Stimulated activated CD4-positive, alpha-beta T cell treated with anti-CD3 and anti-CD28 coated beads, Interleukin-15, amount 100 ng/mL, for 1 hour (primary cell): Measurements from ENCODE around the gene GNB2.
A peak's percentile ranks its signal among the peaks of the same experiment; 100 is the strongest.

Source experiments
- DNase-seq, 2 donors: peaks; one replicate each; pipeline ENCODE4 v3.0.0-alpha.2; 2020; ENCODE audit warnings: low read depth in 1 of 2, low spot score in 1 of 2

GNB2 gene

DNA sequence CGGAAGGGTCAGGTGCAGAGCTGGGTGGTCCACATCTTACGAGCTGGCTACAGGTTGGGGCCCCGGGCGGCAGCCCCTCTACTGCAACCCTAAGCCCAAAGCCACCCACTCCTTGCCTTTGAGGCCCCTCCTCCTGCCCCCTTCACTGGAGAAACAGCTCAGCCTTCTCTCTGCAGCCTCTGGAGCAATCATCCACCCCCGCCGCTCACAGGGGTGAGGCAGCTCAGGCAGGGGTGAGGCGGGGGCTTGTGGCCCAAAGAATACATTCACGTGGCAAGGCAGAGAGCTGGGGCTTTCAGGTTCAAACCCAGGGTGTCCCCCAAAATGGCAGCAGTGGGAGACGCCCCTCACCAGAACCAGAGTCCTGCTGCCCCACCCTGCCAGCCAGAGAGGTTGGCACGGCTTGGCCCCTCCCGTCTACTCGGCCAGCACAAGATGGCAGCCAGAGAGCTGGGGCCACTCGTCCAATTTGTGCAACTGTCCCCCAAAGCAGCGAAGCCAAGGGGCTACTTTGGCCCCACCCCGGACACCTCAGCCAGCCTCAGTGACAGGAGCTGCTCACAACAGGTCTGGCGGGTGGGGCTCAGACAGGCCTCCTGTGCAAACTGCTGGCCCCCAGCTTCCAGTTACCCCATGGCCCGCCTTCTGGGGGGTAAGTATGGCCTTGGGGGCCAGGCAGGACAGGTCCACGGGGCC, 7.2 kb downstream of the GNB2 start:
- no peak for DNase-seq

DNA sequence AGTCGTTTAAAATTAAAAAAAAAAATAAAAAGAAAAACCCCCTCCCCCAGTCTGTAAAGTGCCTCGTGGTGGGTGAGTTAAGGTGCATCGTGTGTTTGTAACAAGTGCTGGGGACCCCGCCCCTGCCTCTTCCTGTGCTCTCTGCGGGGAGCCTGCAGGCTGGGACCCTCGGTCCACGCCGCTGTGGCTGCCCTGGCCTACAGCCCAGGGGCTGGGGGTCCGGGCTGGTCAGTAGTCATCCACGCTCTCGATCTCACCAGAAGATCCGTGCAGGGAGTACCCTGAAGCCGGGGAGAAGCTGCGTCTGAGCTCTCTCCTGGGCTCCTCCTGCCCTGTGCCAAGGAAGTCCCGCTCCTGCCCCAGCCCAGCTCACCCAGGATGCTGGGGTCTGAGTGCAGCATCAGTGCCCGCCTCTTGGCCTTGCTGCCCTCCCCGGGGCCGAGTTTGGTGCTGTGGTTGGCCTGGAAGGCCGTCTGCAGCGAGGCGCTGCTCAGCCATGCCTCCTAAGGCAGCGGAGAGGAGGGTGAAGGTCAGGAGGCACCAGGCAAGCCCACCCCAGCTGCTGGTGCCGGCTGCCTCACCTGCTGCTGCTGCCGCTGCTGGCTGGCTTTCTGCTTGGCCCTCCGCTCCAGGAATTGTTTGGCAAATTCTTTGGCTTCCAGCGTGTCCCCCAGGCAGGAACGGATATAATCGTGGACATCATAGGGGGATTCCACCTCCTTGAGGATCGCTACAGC, 8.1 kb downstream of the GNB2 start:
- DNase-seq, result no peak

DNA sequence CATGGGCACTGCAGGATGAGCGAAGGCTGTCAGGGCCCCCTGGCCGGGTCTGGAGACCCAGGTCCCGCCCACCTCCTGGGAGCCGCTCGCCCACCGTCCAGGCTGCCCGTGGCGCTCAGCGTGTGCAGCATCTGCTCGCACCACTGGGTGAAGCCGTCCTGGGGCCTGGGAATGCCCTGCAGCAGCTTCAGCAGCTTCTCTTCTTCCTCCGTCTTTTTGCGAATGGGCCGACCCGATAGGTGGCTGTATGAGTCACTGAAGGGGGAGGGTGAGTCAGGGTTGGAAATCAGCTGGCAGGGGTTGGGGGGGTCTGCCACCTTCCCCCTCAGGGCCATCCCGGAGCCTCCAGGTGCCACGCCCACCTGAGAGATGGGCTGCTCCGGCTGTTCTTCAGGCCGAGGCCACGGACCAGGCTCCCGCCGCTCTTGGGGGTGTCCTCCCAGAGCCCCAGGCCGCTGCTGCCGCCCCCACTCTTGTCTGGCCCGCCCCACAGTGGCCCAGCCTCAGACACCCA, 8.7 kb downstream of the GNB2 start:
- DNase-seq, result no peak

DNA sequence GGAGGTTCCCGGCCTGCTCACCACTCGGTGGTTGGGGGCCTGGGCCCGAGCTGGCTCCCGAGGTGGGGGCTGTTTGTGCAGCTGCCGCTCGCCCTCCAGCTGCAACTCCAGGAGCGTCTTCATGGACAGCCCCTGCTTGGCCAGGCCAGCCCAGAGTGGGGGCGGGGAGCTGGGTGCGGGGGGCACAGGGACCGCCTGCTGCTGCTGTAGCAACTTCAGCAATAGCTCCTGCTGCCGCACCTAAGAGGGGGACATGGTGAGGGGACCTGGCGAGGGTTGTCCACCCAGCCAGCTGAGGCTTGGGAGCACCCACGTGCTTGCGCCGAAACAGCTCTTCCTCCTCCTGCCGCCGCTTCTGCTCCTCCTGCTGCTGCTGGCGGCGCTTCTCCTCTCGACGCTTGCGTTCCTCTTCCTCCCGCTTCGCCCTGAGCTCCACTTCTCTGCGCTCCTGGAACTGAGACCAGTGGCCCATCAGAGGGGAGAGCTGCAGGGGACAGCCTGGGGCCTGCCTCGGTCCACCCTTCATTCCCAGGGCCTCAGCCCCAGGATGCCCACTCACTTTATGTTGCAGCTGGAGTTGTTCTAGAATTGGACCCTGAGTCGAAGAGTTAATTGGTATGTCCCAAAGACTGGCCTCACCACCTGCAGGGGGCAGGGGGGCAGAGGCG, 9.6 kb downstream of the GNB2 start:
- no peak for DNase-seq

DNA sequence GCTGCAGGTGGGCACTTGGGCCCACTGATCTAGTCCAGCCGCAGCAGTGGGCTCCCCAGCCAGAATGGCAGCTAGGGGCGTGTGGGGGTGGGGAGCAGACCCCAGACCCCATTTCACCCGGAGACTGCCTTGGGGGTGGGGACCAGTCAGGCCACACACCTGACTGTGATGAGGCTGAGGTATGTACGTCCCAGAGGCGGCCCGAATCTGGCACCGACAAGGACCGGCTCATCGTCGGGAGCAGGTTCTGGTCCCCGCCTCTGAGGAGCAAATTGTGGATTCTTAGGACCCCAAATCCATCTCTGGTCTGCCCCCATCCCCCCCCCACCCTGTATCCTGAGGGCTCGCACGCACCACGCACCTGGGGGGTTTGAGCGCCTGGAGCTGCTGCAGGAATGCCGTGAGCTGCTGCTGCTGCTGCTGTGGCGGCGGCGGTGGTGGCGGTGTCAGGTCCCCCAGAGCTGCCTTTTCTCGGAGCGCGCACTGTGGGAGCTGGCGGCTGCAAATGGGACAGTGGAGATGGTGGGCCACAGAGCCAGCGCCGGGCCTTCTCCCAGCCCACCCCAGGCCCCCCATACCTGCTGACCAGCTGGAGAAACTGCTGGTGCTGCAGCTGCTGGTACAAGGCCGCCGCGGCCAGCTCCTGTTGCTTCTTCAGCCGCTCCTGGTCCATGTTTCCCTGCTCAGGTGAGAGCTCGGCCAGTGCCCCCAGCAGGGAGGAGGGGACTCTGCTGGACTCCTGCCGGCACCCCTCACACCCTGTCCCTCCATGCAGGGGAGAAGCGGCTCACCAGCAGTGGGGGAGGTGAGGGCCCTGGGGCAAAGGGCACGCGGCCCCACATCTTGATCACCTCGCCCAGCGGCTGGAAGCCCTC, 10.4 kb downstream of the GNB2 start:
- no peak for DNase-seq

DNA sequence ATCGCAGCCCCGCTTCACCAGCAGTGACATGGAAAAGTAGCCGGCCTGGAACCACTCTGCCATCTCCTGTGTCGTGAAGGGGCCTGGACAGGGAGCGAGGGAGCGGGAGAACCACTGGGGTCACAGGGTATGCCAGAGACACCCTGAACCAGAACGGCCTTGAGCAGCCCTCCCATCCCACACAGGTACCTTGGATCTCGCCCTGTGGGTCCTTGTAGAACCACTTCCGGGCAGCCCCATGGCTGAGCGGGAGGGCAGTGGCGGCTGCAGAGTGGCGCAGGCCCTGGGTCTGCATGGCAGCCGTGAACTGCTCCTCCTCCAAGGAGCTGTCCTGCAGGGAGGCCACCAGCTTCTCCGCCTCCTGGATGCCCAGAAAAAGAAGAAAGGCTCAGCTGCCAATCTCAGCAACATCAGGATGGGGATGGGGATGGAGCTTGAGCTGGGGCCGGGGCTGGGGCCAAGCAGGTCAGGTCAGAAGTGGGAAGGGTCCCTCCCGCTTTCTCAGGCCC, 11.0 kb downstream of the GNB2 start:
- no peak for DNase-seq

DNA sequence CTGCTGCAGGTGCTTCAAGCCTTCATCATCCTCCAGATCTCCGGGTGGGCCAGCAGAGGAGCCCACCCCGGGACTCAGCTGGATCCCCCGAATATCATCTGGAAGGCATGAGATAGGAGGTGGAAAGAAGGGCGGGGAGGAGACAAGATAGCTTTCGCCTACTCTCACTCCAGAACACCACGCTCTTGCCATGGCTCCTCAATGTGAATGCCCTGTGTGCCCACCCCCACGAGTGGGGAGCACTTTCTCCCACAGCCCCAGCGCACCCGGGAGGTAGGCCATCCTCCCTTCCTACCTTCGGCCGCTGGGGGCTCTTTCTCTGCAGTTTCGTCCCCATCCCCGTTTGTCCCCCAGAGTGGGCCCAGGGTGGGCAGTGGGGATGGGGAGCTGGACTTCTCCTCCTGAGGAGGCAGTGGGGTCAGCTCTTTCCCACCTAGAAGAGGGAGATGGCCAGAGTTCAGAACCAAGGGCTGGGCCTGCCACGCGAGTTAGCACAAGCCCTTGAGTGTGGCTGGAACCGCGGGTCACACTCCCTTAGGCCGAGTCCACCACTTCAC, 11.6 kb downstream of the GNB2 start:
- no peak for DNase-seq

DNA sequence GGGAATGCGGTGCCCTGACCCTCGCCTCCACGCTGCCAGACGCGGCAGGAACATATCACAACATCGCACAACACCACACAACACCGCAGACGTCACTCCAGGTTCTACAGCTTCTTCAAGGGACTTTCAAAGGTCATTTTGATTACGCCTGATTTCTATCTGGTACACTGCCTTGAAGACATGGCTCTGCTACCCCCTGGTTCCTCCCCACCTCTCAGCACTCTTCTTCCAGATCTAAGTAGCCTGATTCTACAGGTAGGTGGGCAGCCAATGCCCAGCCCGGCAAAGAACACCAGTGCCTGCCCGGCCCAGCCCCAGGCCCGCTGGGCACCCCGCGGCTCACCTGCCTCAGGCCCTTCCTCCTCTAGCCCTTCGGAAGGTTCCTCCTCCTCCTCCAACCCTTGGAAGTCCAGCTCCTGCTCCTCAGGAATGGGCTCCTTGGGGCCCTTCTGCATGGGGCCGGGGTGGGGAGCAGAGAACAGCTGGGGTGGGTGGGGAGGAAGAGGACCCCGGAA, 12.1 kb downstream of the GNB2 start:
- no peak for DNase-seq

DNA sequence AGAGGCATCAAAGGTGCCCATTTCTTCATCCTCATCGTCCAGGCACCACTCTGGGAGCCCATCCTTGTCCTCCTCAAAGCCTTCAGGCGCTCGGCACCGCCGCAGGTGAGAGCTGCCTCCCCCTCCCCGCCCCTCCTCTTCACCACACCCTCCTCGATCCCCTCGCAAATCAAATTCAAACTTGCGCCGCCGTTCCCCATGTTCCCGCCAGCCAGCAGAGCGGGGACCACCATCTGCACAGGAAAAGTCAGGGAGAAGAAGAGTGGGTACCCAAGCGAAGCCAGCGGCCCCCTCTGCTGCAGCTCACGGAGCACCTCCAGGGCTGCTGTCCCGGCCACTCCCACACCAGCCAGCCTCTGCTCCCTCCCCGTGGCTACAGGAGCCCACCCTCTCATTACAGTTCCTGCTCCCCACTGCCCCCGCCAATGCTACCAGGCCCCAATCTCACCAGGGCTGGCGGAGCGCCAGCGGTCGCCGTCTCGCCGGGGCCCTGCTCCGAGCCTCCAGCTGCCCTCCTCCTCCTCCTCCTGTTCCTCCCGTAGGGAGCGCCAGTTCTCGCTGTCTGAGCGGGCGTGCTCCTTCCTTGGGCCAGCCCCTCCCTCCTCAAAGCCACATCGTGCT, 12.8 kb downstream of the GNB2 start:
- no peak for DNase-seq

DNA sequence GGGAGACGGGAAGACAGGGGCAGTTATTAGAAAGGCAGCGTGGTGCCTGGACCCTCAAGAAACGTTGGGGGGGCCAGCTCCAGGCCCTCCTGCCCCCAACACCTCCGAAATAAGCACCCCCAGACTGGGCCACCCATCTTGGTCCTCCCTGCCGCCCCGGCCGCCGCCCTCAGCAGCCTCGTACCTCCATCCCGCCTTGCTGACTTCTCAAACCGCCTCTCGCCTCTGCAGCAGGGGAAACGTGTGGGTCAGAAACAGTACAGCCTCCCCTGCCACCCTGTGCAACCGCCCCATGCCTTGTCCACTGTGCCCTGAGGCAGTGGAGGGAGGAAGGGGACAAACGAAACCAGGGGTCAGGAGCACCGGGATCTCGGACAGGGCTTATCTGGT, 13.3 kb downstream of the GNB2 start:
- DNase-seq, result no peak

DNA sequence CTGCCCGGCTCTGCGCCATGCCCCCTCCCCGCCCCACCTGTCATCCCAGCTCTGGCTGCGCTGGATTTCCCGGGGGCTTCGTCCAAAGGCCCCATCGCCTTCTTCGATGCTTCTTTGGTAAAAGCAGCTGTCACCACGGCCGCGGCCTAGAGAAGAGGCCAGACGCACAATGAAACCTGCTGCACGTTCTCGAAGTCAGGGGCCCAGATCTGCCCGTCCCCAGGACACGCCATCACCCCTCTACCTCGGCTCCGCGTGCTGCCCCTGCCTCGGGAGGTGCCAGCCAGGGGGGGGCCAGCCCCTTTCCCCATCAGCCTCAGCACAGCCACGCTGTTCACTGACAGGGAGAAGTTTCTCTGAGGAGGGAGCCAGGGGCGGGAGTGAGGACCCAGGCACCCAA, 13.7 kb downstream of the GNB2 start:
- DNase-seq, result no peak

DNA sequence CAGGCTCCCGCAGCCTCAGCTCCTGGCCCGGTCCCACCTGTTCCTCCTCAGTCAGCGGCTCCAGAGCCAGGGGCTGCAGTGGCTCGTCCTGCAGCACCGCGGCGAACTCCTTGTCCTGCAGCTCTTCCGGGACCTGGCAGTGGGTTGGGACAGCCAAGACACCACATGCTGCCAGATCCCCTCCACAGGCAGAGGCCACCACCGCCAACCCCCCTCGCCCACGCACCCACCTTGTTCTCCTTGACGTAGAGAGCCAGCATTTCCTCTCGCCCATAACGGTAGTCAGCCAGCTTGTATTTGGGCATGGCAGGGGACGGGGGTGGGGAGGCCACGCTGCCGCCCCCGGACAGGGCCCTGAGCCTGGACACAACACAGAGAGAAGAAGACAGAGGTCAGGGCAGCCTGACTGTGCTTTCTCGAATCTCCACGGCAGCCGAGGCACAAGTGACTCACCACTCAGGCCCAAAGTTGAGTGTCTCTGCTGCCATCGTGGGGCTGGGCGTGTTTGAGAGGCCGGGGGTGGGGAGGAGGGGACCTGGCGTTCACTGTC, 14.3 kb downstream of the GNB2 start:
- no peak for DNase-seq

DNA sequence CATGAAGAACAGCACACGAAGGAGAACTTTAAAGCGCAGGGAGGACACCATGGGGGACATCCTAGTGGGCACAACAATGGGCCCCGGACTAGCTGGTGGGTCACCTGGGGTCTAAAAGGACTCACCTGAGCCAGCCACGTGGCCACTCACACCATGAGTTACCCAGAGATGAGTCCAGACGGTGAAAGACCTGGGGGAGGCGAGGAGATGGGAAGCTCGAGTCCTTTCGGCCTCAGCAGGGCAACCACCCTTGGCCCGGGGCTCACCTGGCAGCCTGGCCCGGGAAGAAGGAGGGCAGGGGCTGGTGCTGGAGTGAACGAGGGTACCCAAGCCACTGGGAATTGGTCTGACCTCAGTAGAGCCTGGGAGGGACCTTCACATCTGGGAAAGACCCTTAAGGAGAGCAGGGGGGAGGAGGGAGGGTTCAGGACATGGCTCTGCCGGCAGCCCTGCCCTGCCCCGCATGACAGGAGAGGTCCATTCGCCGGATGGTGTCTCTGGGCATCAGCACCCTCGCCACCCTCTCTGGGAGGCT, 14.9 kb downstream of the GNB2 start:
- no peak for DNase-seq

DNA sequence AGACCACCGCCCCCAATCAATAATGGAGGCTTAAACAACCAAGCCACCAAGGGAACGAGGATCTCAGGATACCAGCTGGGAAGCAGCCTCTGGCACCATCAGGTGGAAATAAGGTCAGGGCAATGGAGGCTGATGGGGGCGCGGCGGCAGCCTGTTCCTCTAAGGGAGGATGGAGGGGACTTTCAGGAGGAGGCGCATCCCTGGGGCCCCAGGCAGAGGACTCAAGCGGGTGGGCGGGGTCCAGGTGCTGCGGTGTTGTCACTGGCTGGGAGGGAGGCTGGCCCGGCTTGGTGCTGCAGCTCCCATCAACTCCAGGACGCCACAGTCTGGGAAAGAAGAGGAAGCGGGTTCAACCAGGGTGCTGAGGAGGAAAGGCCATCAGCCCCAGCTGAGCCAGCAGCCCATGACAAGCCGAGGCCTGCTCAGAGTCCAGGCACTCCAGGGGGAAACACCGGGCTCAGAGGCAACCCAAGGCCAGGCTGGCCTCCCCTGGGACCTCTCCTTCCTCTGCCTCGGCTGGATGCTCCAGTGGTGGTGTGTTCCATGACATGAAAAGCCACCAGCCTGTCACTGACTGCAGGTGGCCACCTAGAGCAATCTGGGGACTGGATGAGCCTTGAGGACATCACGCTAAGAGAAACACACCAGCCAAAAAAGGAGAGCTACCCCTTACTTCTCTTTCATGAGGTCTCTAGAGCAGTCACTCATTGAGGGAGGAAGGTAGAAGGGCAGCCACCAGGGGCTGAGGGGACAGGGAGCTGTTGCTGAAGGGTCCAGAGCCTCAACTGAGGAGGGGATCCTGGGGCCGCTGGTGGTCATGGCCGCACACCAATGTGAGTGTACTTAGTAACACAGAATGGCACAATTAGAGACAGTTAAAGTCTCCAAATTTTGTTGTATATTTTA, 15.9 kb downstream of the GNB2 start:
- DNase-seq, result no peak

DNA sequence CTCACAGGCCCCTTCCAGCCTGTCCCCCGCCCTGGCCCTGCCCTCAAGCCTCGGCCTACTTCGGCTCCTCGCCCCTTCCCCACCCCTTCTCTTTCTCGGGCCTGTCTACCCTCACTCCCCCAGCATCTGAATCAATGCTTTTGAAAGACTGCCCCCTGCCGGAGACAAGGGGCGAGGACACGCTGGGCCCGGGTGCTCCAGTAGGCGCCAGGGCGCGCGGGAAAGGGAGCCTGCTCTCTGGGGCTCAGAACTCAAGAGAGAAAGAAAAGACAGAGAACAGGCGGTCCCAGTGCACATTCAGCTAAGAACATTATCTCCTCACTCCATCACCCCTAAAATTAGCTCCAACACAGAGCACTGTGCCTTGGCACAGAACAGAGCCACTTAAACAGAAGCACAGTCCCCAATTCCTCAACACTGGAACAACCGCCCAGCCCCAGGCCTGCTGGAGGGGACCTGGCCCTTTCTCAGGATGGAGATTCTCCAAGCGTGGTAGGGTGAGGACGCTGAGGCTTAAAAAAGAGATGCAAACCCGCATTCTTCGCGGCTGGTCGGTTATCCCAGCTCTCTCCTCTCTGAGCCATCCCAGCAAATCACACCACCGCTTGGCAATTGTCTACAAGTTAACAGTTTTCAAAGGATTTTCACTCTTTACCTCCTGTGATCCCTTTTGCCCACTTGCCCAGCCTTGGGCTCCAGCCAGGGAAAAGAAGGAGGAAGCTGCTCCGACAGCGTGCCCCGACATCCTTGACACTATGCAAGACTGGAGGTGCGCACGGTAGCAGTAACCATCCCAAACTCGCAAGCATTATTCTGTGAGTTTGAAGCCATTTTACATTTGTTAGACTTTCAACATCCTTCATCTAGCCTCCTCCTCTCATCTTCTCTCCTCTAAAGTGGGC, 18.4 kb downstream of the GNB2 start:
- DNase-seq, result peak; percentile 66 to 70

DNA sequence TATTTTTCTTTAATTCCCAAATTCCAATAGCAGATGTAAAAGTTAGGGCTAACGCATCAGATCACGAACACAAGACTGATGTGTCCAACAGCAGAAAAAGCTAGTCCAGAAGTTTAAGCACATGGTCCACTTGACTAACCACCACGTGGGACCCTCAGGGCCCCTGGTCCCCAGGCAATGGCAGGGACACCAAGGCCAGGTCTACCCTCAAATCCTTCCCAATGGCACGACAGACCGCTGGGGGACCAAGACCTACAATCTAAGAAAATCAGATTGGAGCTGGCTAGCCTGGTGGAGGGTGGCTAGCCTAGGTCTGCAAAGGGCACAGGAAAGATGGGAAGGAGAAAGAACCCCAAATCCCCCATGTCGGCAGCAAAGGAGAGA, 19.0 kb downstream of the GNB2 start:
- no peak for DNase-seq

DNA sequence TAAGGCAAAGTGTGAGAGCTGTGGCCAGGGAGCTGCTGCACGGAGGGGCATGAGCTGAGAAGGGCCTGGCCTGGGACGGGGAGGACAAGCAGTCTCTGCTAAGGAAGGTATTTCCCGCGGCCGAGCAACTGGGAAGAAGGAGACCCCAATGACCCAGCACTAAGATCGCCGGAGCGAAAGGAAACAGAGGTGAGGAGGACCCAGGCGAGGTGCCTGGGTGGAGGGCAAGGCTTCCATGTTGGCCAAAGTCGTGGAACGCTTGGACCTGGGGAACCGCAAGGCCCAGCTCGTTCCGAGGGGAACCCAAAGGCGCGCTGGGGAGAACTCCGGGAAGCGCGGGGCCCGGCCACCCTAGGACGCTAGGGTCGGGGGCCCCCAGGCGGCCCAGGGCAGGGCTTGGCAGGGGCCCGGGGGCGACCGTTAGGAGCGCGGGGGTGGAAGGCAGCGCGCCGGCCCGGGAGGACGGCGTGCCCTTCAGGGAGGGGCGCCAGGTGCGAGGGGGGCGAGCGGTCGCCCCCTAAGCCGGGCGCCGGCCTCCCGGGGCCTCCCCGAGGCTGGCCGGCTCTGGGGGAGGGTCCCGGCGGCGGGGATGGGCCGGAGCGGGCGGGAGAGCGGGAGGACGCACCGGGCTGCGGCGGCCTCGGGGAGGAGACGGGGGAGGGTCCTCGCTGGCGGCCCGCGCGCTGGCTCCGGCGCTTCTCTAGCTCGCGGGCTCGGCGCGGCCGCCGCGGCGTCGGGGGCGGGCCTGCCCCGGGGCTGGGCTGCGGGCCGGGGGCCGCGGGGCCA, 20.0 kb downstream of the GNB2 start:
- no peak for DNase-seq
